ENCODE data around the gene PLB1. TPM values are rescaled to one million over a fixed set of nuclear protein-coding genes. Genes with fewer than 3 reads are reported as not detected.

The PLB1 gene, protein sequence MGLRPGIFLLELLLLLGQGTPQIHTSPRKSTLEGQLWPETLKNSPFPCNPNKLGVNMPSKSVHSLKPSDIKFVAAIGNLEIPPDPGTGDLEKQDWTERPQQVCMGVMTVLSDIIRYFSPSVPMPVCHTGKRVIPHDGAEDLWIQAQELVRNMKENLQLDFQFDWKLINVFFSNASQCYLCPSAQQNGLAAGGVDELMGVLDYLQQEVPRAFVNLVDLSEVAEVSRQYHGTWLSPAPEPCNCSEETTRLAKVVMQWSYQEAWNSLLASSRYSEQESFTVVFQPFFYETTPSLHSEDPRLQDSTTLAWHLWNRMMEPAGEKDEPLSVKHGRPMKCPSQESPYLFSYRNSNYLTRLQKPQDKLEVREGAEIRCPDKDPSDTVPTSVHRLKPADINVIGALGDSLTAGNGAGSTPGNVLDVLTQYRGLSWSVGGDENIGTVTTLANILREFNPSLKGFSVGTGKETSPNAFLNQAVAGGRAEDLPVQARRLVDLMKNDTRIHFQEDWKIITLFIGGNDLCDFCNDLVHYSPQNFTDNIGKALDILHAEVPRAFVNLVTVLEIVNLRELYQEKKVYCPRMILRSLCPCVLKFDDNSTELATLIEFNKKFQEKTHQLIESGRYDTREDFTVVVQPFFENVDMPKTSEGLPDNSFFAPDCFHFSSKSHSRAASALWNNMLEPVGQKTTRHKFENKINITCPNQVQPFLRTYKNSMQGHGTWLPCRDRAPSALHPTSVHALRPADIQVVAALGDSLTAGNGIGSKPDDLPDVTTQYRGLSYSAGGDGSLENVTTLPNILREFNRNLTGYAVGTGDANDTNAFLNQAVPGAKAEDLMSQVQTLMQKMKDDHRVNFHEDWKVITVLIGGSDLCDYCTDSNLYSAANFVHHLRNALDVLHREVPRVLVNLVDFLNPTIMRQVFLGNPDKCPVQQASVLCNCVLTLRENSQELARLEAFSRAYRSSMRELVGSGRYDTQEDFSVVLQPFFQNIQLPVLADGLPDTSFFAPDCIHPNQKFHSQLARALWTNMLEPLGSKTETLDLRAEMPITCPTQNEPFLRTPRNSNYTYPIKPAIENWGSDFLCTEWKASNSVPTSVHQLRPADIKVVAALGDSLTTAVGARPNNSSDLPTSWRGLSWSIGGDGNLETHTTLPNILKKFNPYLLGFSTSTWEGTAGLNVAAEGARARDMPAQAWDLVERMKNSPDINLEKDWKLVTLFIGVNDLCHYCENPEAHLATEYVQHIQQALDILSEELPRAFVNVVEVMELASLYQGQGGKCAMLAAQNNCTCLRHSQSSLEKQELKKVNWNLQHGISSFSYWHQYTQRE (N-terminal part only)
- total RNA-seq = 0.50 and 0.53 TPM in 2 replicates

DNA sequence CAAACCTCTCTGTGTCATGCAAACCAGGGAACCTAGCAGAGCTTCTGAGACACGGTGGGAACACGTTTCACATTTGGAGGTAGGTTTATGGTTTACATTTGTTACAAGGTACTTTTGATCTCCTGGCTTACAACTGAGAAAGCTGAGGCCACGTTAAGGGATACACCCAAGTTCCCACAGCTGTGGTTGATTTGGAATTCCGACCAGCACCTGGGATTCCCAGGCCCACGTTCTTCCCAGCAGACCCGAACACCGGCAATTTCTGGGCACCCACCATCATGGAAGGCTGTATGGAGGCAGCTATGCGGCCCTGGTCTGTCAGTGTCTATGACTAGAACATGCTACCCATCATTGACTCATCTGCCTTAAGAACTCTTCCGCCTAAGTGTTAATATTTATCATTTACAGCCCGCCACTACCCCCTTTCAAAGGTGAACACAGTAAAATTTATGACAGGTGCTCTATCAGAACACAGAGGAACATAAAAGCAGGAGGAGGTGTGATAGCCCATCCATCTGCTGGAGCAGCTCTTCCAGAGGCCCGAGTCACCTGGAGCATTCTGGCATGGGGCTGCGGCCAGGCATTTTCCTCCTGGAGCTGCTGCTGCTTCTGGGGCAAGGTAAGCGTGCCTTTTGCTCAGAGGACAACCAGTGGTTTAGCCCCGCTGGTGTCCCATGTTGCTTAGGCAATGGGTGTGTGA is at the start of gene PLB1:
Gene PLB1, plus strand, starts transcription at position 510 of the 700 bp plus-strand sequence. Its CDS starts 55 bp downstream, at position 565.

Small RNAs within 50 kb of the gene (small RNA-seq; reads per million reads assigned to genes)
- gene RNA5SP89 = not detected
- gene SNRPGP7 = not detected

Other genes with a start within 250 kb of the PLB1 start
- gene FOSL2, start 103.2 kb upstream of the PLB1 start, total RNA-seq = 45.6 and 51.8 TPM in 2 replicates

Data from thoracic aorta endothelial cell (primary cell).